Neural cell (in vitro differentiated cells): Measurements from ENCODE around the gene RPUSD2.

Experiments
- EP300 ChIP-seq: fragments of 450-650 bp; conservative IDR thresholded peaks from 2 replicates; pipeline ENCODE4 v1.6.1; 2014; ENCODE audit warnings: antibody characterized with exemption, mild to moderate bottlenecking, moderate library complexity; ENCODE audit not compliant: poor library complexity, severe bottlenecking
- EZH2 ChIP-seq: fragments of 200-600, 300-800 bp; shearing (Covaris generic), sonication (generic); IDR thresholded peaks from 2 replicates; pipeline ENCODE4 v1.6.1; 2014; ENCODE audit warnings: antibody characterized with exemption, low read length, borderline replicate concordance, mild to moderate bottlenecking; ENCODE audit not compliant: insufficient read depth, poor library complexity, severe bottlenecking
- MXI1 ChIP-seq: fragments of 450-650 bp; conservative IDR thresholded peaks from 2 replicates; pipeline ENCODE4 v1.6.1; 2014; ENCODE audit warnings: antibody characterized with exemption, mild to moderate bottlenecking; ENCODE audit not compliant: poor library complexity, severe bottlenecking
- POLR2AphosphoS5 ChIP-seq: IDR thresholded peaks from 2 replicates; pipeline ENCODE4 v1.6.1; 2012
- RAD21 ChIP-seq: fragments of 450-650 bp; conservative IDR thresholded peaks from 2 replicates; pipeline ENCODE4 v1.6.1; 2014; ENCODE audit warnings: antibody characterized with exemption, mild to moderate bottlenecking, moderate library complexity
- SMC3 ChIP-seq: fragments of 450-650 bp; conservative IDR thresholded peaks from 2 replicates; pipeline ENCODE4 v1.6.1; 2014; ENCODE audit warnings: antibody characterized with exemption, mild to moderate bottlenecking, moderate library complexity; ENCODE audit not compliant: poor library complexity
- TF ChIP-seq, protein P1 (sequence below): fragments of 450-650 bp; IDR thresholded peaks from 2 replicates; pipeline ENCODE4 v1.5.1; 2014; ENCODE audit warnings: antibody characterized with exemption, mild to moderate bottlenecking, moderate library complexity; ENCODE audit not compliant: poor library complexity, severe bottlenecking
- TF ChIP-seq, protein P2 (sequence below): IDR thresholded peaks from 2 replicates; pipeline ENCODE4 v1.6.1; 2012; ENCODE audit warnings: borderline replicate concordance

DNA sequence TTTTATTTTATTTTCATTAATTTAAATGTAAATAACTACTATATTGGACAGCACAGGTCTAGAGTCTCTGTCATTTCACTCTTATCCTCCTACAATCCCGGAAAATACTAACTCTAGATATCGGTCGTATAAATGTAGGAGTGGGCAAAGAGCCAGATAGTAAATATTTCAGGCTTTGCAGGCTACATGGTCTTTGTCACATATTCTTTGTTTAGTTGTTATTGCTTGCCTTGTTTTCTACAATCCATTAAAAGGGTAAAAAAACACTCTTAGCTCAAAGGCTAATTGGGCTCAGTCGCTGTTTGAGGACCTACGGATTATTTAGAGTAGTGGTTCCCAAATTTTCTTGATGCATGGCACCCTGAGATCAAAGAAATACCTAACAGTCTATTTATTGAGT lies 26.7 kb downstream of the RPUSD2 start:
- TF ChIP-seq EP300: no peak
- TF ChIP-seq, protein P1, sequence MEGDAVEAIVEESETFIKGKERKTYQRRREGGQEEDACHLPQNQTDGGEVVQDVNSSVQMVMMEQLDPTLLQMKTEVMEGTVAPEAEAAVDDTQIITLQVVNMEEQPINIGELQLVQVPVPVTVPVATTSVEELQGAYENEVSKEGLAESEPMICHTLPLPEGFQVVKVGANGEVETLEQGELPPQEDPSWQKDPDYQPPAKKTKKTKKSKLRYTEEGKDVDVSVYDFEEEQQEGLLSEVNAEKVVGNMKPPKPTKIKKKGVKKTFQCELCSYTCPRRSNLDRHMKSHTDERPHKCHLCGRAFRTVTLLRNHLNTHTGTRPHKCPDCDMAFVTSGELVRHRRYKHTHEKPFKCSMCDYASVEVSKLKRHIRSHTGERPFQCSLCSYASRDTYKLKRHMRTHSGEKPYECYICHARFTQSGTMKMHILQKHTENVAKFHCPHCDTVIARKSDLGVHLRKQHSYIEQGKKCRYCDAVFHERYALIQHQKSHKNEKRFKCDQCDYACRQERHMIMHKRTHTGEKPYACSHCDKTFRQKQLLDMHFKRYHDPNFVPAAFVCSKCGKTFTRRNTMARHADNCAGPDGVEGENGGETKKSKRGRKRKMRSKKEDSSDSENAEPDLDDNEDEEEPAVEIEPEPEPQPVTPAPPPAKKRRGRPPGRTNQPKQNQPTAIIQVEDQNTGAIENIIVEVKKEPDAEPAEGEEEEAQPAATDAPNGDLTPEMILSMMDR: no peak
- TF ChIP-seq, protein P2, sequence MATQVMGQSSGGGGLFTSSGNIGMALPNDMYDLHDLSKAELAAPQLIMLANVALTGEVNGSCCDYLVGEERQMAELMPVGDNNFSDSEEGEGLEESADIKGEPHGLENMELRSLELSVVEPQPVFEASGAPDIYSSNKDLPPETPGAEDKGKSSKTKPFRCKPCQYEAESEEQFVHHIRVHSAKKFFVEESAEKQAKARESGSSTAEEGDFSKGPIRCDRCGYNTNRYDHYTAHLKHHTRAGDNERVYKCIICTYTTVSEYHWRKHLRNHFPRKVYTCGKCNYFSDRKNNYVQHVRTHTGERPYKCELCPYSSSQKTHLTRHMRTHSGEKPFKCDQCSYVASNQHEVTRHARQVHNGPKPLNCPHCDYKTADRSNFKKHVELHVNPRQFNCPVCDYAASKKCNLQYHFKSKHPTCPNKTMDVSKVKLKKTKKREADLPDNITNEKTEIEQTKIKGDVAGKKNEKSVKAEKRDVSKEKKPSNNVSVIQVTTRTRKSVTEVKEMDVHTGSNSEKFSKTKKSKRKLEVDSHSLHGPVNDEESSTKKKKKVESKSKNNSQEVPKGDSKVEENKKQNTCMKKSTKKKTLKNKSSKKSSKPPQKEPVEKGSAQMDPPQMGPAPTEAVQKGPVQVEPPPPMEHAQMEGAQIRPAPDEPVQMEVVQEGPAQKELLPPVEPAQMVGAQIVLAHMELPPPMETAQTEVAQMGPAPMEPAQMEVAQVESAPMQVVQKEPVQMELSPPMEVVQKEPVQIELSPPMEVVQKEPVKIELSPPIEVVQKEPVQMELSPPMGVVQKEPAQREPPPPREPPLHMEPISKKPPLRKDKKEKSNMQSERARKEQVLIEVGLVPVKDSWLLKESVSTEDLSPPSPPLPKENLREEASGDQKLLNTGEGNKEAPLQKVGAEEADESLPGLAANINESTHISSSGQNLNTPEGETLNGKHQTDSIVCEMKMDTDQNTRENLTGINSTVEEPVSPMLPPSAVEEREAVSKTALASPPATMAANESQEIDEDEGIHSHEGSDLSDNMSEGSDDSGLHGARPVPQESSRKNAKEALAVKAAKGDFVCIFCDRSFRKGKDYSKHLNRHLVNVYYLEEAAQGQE: no peak
- TF ChIP-seq RAD21: no peak
- no peak for TF ChIP-seq POLR2AphosphoS5
- no peak for TF ChIP-seq EZH2
- no peak for TF ChIP-seq SMC3
- no peak for TF ChIP-seq MXI1
